Measurements from ENCODE around the gene PYCARD. TPM values are rescaled to one million over a fixed set of nuclear protein-coding genes. Genes with fewer than 3 reads are reported as not detected.
"Not testable (repeated sequence)": the region's sequence is repeated elsewhere in the genome, so short reads cannot be mapped to it uniquely, and the experiment has no call there.

PYCARD gene
- total and polyA plus RNA-seq, 2 donors from 2014 or later: 14.8 to 26.5 TPM

GRCh38 chr16:31201582-31202413, 762 bp downstream of the PYCARD start:
- peaks cover 0 to 12% (median 0%) of the 10 kb centered on the region in 3 donors for H3K4me1 ChIP-seq (ENCODE audit: control insufficient read depth in 2 of 3, insufficient read depth in 2 of 3, low read depth in 1 of 3, low read length in 3 of 3)
- DNase-seq (peak in 4 of 5 donors; percentile 39 to 75 (median 52)), FAIRE-seq (no peak)
- H3K27ac ChIP-seq (ENCODE audit: low read depth in 2 of 2, low read length in 2 of 2): no peak overlapping the region
- H3K27me3 ChIP-seq (ENCODE audit: control insufficient read depth, insufficient read depth, low read length): no peaks in the 10 kb centered on the region
- no peaks in the 10 kb centered on the region for H3K9me3 ChIP-seq (ENCODE audit: control insufficient read depth in 2 of 3, insufficient read depth in 1 of 3, low read length in 3 of 3)
- H3K9ac ChIP-seq (ENCODE audit: low read length in 3 of 3): peak overlapping the region in 1 of 3 donors; percentile 55
- H3K4me3 ChIP-seq (ENCODE audit: low read length in 3 of 3): peak overlapping the region; percentile 58 to 66 (median 64)
- no peaks in the 10 kb centered on the region for H3K36me3 ChIP-seq (ENCODE audit: control insufficient read depth in 2 of 3, insufficient read depth in 3 of 3, low read length in 3 of 3)
- intact Hi-C loops (cut with DNase I): no loop called here
- TF ChIP-seq CTCF (IDR thresholded peaks at IDR 0.05; ENCODE audit: borderline replicate concordance, extremely low read depth, insufficient read depth): no peak

- H3K9ac ChIP-seq (ENCODE audit: low read length in 3 of 3): no peak overlapping the region
- TF ChIP-seq CTCF (IDR thresholded peaks at IDR 0.05; ENCODE audit: borderline replicate concordance, extremely low read depth, insufficient read depth): no peak
- H3K4me1 ChIP-seq (ENCODE audit: control insufficient read depth in 2 of 3, insufficient read depth in 2 of 3, low read depth in 1 of 3, low read length in 3 of 3): peaks cover 0 to 12% (median 0%) of the 10 kb centered on the region in 3 donors
- H3K4me3 ChIP-seq (ENCODE audit: low read length in 3 of 3): peak overlapping the region in 1 of 3 donors; percentile 64
- FAIRE-seq (no peak), DNase-seq (no peak)
- H3K27me3 ChIP-seq (ENCODE audit: control insufficient read depth, insufficient read depth, low read length): no peaks in the 10 kb centered on the region
- H3K9me3 ChIP-seq (ENCODE audit: control insufficient read depth in 2 of 3, insufficient read depth in 1 of 3, low read length in 3 of 3): no peaks in the 10 kb centered on the region
- intact Hi-C loops (cut with DNase I): no loop called here
- no peak overlapping the region for H3K27ac ChIP-seq (ENCODE audit: low read depth in 2 of 2, low read length in 2 of 2)
- H3K36me3 ChIP-seq (ENCODE audit: control insufficient read depth in 2 of 3, insufficient read depth in 3 of 3, low read length in 3 of 3): peaks cover 0 to 2% (median 2%) of the 10 kb centered on the region in 3 donors
These were observed 1.6 kb downstream of the PYCARD start for GRCh38 chr16:31200821-31201568.

GRCh38 chr16:31200111-31200510, 2.4 kb downstream of the PYCARD start:
- FAIRE-seq; H3K9ac ChIP-seq (ENCODE audit: low read length in 3 of 3); H3K27me3 ChIP-seq (ENCODE audit: control insufficient read depth, insufficient read depth, low read length); H3K9me3 ChIP-seq (ENCODE audit: control insufficient read depth in 2 of 3, insufficient read depth in 1 of 3, low read length in 3 of 3); H3K27ac ChIP-seq (ENCODE audit: low read depth in 2 of 2, low read length in 2 of 2); H3K36me3 ChIP-seq (ENCODE audit: control insufficient read depth in 2 of 3, insufficient read depth in 3 of 3, low read length in 3 of 3); intact Hi-C loops (cut with DNase I); H3K4me3 ChIP-seq (ENCODE audit: low read length in 3 of 3); DNase-seq: not testable (repeated sequence)
- peaks cover 0 to 12% (median 0%) of the 10 kb centered on the region in 3 donors for H3K4me1 ChIP-seq (ENCODE audit: control insufficient read depth in 2 of 3, insufficient read depth in 2 of 3, low read depth in 1 of 3, low read length in 3 of 3)

All from kidney (tissue), 14 donors.